ENCODE results near the gene GCN1.
"Not testable (repeated sequence)": the region's sequence is repeated elsewhere in the genome, so short reads cannot be mapped to it uniquely, and the experiment has no call there.

GCN1 gene

GRCh38 chr12:120194534-120195395, at the start of gene GCN1:
TSS of gene GCN1 (minus strand) at chr12:120194715. CDS start at chr12:120194697, 18 bp downstream.
- DNase-seq, result peak; percentile 97

- DNase-seq, result no peak
Measured at GRCh38 chr12:120242971-120243699, 48.6 kb upstream of the GCN1 start.

GRCh38 chr12:120242275-120242799, 47.8 kb upstream of the GCN1 start:
- DNase-seq, result no peak

GRCh38 chr12:120241561-120242274, 47.2 kb upstream of the GCN1 start:
- no peak for DNase-seq

- DNase-seq, result no peak
Measured at GRCh38 chr12:120240495-120240833, 45.9 kb upstream of the GCN1 start.

- DNase-seq, result no peak
Measured at GRCh38 chr12:120239776-120240494, 45.4 kb upstream of the GCN1 start.

GRCh38 chr12:120238839-120239445, 44.4 kb upstream of the GCN1 start:
- DNase-seq, result no peak

GRCh38 chr12:120238217-120238616, 43.7 kb upstream of the GCN1 start:
- no peak for DNase-seq

- DNase-seq, result no peak
Measured at GRCh38 chr12:120237360-120238171, 43.1 kb upstream of the GCN1 start.

GRCh38 chr12:120236809-120237208, 42.3 kb upstream of the GCN1 start:
- DNase-seq, result not testable (repeated sequence)

- no peak for DNase-seq
Measured at GRCh38 chr12:120235369-120236323, 41.1 kb upstream of the GCN1 start.

- no peak for DNase-seq
Measured at GRCh38 chr12:120234643-120235368, 40.3 kb upstream of the GCN1 start.

- peak; percentile 84 for DNase-seq
Measured at GRCh38 chr12:120231316-120232011, 36.9 kb upstream of the GCN1 start.

- no peak for DNase-seq
Measured at GRCh38 chr12:120230974-120231315, 36.4 kb upstream of the GCN1 start.

- no peak for DNase-seq
Measured at GRCh38 chr12:120230326-120230973, 35.9 kb upstream of the GCN1 start.

GRCh38 chr12:120229487-120230325, 35.2 kb upstream of the GCN1 start:
- DNase-seq, result no peak

- DNase-seq, result no peak
Measured at GRCh38 chr12:120229071-120229486, 34.6 kb upstream of the GCN1 start.
